Loucy (cell line): ENCODE results near the gene CHPF2.

Source experiments
- H2AFZ ChIP-seq: fragments of 200-600 bp; sonication (generic); 2 replicates; pipeline ENCODE4 v1.6.0; 2016; ENCODE audit warnings: antibody characterized with exemption, mild to moderate bottlenecking, low read length, moderate library complexity
- H3F3A ChIP-seq: fragments of 200-600 bp; 2 replicates; pipeline ENCODE4 v1.6.0; 2016; ENCODE audit warnings: antibody characterized with exemption, low read depth, mild to moderate bottlenecking
- H3K27me3 ChIP-seq: fragments of 200-600 bp; sonication (generic); 2 replicates; pipeline ENCODE4 v1.6.1; 2014; ENCODE audit warnings: low read length, mild to moderate bottlenecking; ENCODE audit not compliant: insufficient read depth, poor library complexity, severe bottlenecking
- H3K36me3 ChIP-seq: fragments of 200-600 bp; sonication (generic); 2 replicates; pipeline ENCODE4 v1.6.1; 2016; ENCODE audit warnings: low read length; ENCODE audit not compliant: insufficient read depth
- H3K4me1 ChIP-seq: fragments of 200-600 bp; sonication (generic); 2 replicates; pipeline ENCODE4 v1.5.1; 2014; ENCODE audit warnings: low read length, mild to moderate bottlenecking; ENCODE audit not compliant: insufficient read depth, poor library complexity, severe bottlenecking
- H3K4me2 ChIP-seq: fragments of 200-600 bp; sonication (generic); 2 replicates; pipeline ENCODE4 v1.6.0; 2014; ENCODE audit warnings: antibody characterized with exemption, low read length, low read depth, mild to moderate bottlenecking; ENCODE audit not compliant: poor library complexity, severe bottlenecking
- H3K4me3 ChIP-seq: fragments of 200-600 bp; sonication (generic); 2 replicates; pipeline ENCODE4 v1.5.1; 2014; ENCODE audit warnings: low read length, mild to moderate bottlenecking, mixed read lengths; ENCODE audit not compliant: poor library complexity, severe bottlenecking
- H3K79me2 ChIP-seq: fragments of 200-600 bp; sonication (generic); 2 replicates; pipeline ENCODE4 v1.6.1; 2014; ENCODE audit warnings: low read length; ENCODE audit not compliant: insufficient read depth
- H3K9ac ChIP-seq: fragments of 200-600 bp; sonication (generic); 2 replicates; pipeline ENCODE4 v1.6.0; 2014; ENCODE audit warnings: mild to moderate bottlenecking, low read depth, low read length, moderate library complexity; ENCODE audit not compliant: poor library complexity, severe bottlenecking
- H3K9me2 ChIP-seq: fragments of 200-600 bp; sonication (generic); replicated peaks from 2 replicates; pipeline ENCODE4 v1.6.1; 2016; ENCODE audit warnings: low read depth, low read length, mixed read lengths
- H3K9me3 ChIP-seq: fragments of 200-600 bp; sonication (generic); 2 replicates; pipeline ENCODE4 v1.6.1; 2014; ENCODE audit warnings: mild to moderate bottlenecking, antibody characterized with exemption, low read length, low read depth; ENCODE audit not compliant: insufficient read depth
- H4K20me1 ChIP-seq: fragments of 200-600 bp; sonication (generic); 2 replicates; pipeline ENCODE4 v1.6.0; 2014; ENCODE audit warnings: antibody characterized with exemption, low read length, mild to moderate bottlenecking; ENCODE audit not compliant: insufficient read depth, poor library complexity, severe bottlenecking
- EZH2phosphoT487 ChIP-seq: fragments of 200-600 bp; IDR thresholded peaks from 2 replicates; pipeline ENCODE4 v1.6.1; 2018; ENCODE audit warnings: antibody characterized with exemption, mild to moderate bottlenecking, moderate library complexity, borderline replicate concordance
- TF ChIP-seq, protein P1 (sequence below): fragments of 200-600 bp; sonication (generic); conservative IDR thresholded peaks from 2 replicates; pipeline ENCODE4 v1.5.1; 2014; ENCODE audit warnings: mild to moderate bottlenecking, antibody characterized with exemption, low read length

The CHPF2 gene

DNA sequence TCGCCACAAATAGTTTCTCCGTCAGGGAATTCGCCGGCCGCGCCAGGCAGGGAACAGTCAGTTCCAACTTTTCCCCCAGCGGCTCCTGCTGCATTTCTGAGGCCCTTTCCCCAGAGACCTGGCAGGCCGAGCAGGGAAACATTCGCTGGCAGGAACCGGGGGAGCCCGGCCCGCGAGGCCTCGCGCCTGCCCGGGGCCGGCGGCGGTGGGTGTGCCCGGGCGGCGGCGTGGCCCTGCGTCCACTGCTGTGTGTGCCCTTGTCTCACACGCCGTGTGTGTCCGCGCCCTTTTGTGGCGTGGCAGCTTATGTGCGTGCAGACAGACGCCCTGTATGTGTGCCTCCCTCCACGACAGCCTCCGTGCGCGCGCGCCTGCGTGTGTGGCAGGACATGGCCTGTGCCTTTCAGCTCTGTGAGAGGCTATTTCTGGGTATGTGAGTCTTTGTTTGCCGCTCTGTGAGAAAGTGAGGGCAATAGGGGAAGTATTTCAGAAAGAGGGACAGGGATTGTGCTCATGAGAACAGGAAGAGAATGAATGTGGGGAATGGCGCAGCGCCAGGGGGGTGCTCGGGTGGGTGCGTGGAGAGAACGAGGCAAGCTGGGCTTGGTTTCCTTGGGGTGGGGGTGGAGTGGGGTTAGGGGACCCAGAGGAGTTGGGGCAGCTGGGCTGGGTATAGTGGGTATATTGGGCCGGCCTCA is 16.9 kb downstream of the CHPF2 start:
- Histone ChIP-seq H3K36me3 (no peaks in the 10 kb centered on the region), H4K20me1 (no peaks in the 10 kb centered on the region), H3K9me3 (no peaks in the 10 kb centered on the region), H2AFZ (no peak overlapping the region), H3K4me1 (peaks cover 20% of the 10 kb centered on the region), H3K4me2 (no peak overlapping the region), H3K79me2 (no peaks in the 10 kb centered on the region), H3K4me3 (no peak overlapping the region), H3K27me3 (no peaks in the 10 kb centered on the region), H3K9ac (no peak overlapping the region), H3F3A (no peaks in the 10 kb centered on the region), H3K9me2 (no peaks in the 10 kb centered on the region)
- TF ChIP-seq, protein P1, sequence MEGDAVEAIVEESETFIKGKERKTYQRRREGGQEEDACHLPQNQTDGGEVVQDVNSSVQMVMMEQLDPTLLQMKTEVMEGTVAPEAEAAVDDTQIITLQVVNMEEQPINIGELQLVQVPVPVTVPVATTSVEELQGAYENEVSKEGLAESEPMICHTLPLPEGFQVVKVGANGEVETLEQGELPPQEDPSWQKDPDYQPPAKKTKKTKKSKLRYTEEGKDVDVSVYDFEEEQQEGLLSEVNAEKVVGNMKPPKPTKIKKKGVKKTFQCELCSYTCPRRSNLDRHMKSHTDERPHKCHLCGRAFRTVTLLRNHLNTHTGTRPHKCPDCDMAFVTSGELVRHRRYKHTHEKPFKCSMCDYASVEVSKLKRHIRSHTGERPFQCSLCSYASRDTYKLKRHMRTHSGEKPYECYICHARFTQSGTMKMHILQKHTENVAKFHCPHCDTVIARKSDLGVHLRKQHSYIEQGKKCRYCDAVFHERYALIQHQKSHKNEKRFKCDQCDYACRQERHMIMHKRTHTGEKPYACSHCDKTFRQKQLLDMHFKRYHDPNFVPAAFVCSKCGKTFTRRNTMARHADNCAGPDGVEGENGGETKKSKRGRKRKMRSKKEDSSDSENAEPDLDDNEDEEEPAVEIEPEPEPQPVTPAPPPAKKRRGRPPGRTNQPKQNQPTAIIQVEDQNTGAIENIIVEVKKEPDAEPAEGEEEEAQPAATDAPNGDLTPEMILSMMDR, result no peak
- TF ChIP-seq EZH2phosphoT487, result no peak

DNA sequence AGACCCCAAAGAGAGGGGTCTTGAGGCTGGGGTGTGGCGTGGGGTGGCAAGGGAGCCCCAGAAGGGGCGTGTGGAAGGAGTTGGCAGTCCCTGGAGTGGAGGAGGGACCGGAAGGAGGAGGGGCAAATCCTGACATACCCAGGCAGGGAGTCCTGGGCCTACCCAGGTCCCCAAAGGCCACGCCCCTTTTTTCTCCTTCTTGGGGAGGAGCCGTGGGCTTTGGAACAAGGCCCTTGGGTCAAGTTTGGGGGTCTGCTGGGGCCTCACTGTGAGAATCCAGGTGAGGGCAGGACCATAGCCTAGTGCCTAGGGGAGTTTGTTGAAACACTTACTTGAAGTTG is 17.4 kb downstream of the CHPF2 start:
- Histone ChIP-seq H3K4me3 (no peak overlapping the region), H3K4me2 (no peak overlapping the region), H3K4me1 (peaks cover 16% of the 10 kb centered on the region), H3K79me2 (no peaks in the 10 kb centered on the region), H2AFZ (no peak overlapping the region), H3K9me3 (no peaks in the 10 kb centered on the region), H4K20me1 (no peaks in the 10 kb centered on the region), H3K9me2 (no peaks in the 10 kb centered on the region), H3K9ac (no peak overlapping the region), H3F3A (no peaks in the 10 kb centered on the region), H3K27me3 (no peaks in the 10 kb centered on the region), H3K36me3 (no peaks in the 10 kb centered on the region)
- no peak for TF ChIP-seq EZH2phosphoT487
- TF ChIP-seq, protein P1, result no peak

DNA sequence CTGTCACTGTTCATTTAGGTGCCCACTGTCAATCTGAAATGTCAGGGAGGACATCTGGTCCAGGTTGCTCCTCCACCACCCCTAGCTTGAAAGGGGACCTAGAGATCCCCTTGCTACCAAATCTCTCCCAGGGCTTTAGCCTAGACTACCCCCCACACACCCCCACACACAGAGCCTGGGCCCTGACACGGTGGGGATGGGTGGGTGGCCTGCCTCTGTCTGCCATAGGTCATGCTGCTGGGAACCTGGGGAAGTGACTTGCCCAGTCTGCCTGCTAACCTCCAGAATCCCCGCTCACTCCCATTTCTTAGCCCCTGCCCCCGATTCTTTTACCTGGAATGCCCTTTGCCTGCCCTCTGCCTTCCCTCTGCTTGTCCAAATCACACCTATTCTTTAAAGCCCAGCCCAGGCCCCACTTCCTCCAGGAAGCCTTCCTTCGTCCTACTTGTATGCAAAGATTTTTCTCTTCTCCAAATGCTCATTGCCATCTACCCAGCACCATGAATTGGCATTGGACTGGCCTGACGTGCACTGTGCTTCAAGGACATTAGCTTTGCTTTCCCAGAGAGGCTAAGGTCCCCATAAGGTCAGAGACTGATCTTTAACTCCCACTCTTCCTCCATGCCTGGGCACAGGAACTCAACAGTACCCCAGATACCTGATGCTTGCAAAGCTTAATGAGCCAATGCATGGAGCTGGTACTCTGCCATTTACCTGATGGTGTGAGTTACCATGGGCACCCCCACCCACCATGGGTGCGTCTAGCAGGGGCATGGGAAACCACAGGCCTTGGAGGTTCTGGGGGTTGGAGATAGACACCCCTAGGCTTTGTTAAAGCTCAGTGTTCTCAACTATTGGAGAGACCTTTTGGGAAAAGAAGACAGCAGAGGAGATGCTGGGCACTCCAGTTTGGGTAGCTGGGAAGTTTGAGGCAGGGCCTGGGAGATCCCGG is 18.2 kb downstream of the CHPF2 start:
- H3K4me3 ChIP-seq, result no peak overlapping the region
- no peak for TF ChIP-seq EZH2phosphoT487
- TF ChIP-seq, protein P1, result no peak
- no peak overlapping the region for H2AFZ ChIP-seq
- H3K27me3 ChIP-seq, result no peaks in the 10 kb centered on the region
- H3K9ac ChIP-seq, result no peak overlapping the region
- H3K79me2 ChIP-seq, result no peaks in the 10 kb centered on the region
- no peaks in the 10 kb centered on the region for H3F3A ChIP-seq
- H3K9me2 ChIP-seq, result no peaks in the 10 kb centered on the region
- H4K20me1 ChIP-seq, result no peaks in the 10 kb centered on the region
- H3K36me3 ChIP-seq, result no peaks in the 10 kb centered on the region
- H3K9me3 ChIP-seq, result no peaks in the 10 kb centered on the region
- no peak overlapping the region for H3K4me2 ChIP-seq
- H3K4me1 ChIP-seq, result peaks cover 11% of the 10 kb centered on the region
